IPS-18a (cell line): ENCODE data around the gene EHMT1.
"Not testable (repeated sequence)": the region's sequence is repeated elsewhere in the genome, so short reads cannot be mapped to it uniquely, and the experiment has no call there.

ENCODE experiments used
- H3K27ac ChIP-seq: one replicate; pipeline ENCODE4 v1.5.1; 2013; ENCODE audit warnings: low read length
- H3K27me3 ChIP-seq: one replicate; pipeline ENCODE4 v1.6.1; 2013; ENCODE audit warnings: mild to moderate bottlenecking, low read length; ENCODE audit not compliant: control insufficient read depth, insufficient read depth
- H3K36me3 ChIP-seq: one replicate; pipeline ENCODE4 v1.6.1; 2013; ENCODE audit warnings: low read depth, low read length; ENCODE audit not compliant: control insufficient read depth
- H3K4me1 ChIP-seq: one replicate; pipeline ENCODE4 v1.6.1; 2013; ENCODE audit warnings: low read depth, low read length; ENCODE audit not compliant: control insufficient read depth
- H3K4me3 ChIP-seq: one replicate; pipeline ENCODE4 v1.5.1; 2013; ENCODE audit warnings: low read length
- H3K9ac ChIP-seq: one replicate; pipeline ENCODE4 v1.6.1; 2013; ENCODE audit warnings: mild to moderate bottlenecking, low read length, moderate library complexity
- H3K9me3 ChIP-seq: one replicate; pipeline ENCODE4 v1.6.1; 2013; ENCODE audit warnings: low read depth, low read length; ENCODE audit not compliant: control insufficient read depth

The EHMT1 gene

GRCh38 chr9:137731947-137732813 is 113.4 kb downstream of the EHMT1 start:
- H3K4me3 ChIP-seq: no peak overlapping the region
- H3K27ac ChIP-seq: no peak overlapping the region
- peaks cover 3% of the 10 kb centered on the region for H3K4me1 ChIP-seq
- H3K27me3 ChIP-seq: no peaks in the 10 kb centered on the region
- H3K36me3 ChIP-seq: peaks cover 36% of the 10 kb centered on the region
- H3K9me3 ChIP-seq: no peaks in the 10 kb centered on the region
- no peak overlapping the region for H3K9ac ChIP-seq

GRCh38 chr9:137733429-137733828 is 114.6 kb downstream of the EHMT1 start:
- Histone ChIP-seq H3K9me3 (no peaks in the 10 kb centered on the region), H3K27ac (no peak overlapping the region), H3K27me3 (no peaks in the 10 kb centered on the region), H3K4me1 (peaks cover 3% of the 10 kb centered on the region), H3K36me3 (peaks cover 38% of the 10 kb centered on the region), H3K9ac (no peak overlapping the region), H3K4me3 (no peak overlapping the region)

DNA sequence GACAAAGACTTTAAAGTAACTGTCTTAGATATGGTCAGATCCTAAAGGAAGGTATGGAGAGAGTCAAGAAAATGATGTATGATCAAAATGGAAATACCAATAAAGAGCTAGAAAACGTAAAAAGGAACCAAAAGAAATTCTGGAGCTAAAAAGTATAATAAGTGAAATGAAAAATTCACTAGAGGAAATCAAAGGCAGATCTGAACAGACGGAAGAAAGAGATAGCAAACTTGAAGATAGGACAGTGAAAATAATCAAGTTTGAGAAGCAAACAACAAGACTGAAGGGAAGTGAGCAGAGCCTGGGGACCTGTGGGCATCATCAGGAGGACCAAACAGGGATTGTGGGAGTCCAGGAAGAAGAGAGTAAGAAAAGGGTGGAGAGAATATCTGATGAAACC is 115.4 kb downstream of the EHMT1 start:
- H3K27ac ChIP-seq: no peak overlapping the region
- H3K9me3 ChIP-seq: no peaks in the 10 kb centered on the region

DNA sequence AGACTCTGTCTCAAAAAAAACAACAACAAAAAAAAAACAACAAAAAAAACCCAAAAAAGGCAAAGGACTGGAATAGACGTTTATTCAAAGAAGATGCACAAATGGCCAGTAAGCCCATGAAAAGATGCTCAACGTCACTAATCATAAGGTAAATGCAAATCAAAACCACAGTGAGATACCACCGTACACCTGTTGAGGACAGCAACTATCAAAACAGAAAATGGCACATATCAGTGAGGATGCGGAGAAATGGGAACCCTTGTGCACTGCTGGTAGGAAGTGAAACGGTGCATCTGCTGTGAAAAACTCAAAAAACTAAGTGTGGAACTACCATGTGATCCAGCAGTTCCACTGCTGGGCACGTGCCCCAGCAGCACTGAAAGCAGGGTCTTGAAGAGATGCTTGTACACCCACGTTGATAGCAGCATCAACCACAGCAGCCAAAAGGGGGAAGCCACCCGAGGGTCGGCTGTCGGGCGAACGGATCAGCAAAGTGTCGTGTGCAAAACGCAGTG is 119.4 kb downstream of the EHMT1 start:
- not testable (repeated sequence) for H3K4me3 ChIP-seq, H3K27ac ChIP-seq, H3K9me3 ChIP-seq, H3K27me3 ChIP-seq, H3K4me1 ChIP-seq, H3K9ac ChIP-seq
- peaks cover 24% of the 10 kb centered on the region for H3K36me3 ChIP-seq

More for the DNA sequence above, 115.4 kb downstream of the EHMT1 start:
- peaks cover 3% of the 10 kb centered on the region for H3K4me1 ChIP-seq
- no peak overlapping the region for H3K4me3 ChIP-seq
- H3K36me3 ChIP-seq: peaks cover 33% of the 10 kb centered on the region
- H3K27me3 ChIP-seq: no peaks in the 10 kb centered on the region
- H3K9ac ChIP-seq: no peak overlapping the region

GRCh38 chr9:137738703-137739102 is 119.9 kb downstream of the EHMT1 start:
- peaks cover 29% of the 10 kb centered on the region for H3K36me3 ChIP-seq
- no peak overlapping the region for H3K4me3 ChIP-seq
- H3K4me1 ChIP-seq: no peaks in the 10 kb centered on the region
- H3K9me3 ChIP-seq: no peaks in the 10 kb centered on the region
- no peak overlapping the region for H3K27ac ChIP-seq
- no peaks in the 10 kb centered on the region for H3K27me3 ChIP-seq
- H3K9ac ChIP-seq: no peak overlapping the region

GRCh38 chr9:137739371-137740309 is 120.8 kb downstream of the EHMT1 start:
- H3K36me3 ChIP-seq: peaks cover 38% of the 10 kb centered on the region
- H3K9me3 ChIP-seq: no peaks in the 10 kb centered on the region
- H3K27me3 ChIP-seq: no peaks in the 10 kb centered on the region
- H3K9ac ChIP-seq: no peak overlapping the region
- H3K27ac ChIP-seq: no peak overlapping the region
- H3K4me1 ChIP-seq: no peaks in the 10 kb centered on the region
- no peak overlapping the region for H3K4me3 ChIP-seq

DNA sequence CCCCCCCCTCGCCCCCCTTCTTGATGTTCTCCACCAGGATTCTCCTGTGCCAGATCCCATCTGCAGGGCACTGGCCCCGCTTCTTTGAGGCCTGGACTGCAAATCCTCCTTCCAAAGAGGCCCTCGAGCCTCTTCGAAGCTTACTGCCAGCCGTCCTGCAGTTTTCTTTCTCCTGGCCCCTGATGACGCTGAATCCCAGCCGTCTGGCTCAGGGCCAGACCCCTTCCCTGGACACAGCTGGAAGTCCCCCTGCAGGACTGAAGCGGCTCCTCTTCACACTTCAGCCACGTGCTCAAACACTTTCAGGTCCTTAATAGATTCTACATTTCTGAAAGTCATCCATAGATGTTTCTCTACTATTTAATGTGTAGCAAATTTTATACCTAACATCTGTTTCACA is 121.5 kb downstream of the EHMT1 start:
- Histone ChIP-seq H3K9ac (no peak overlapping the region), H3K4me1 (peaks cover 3% of the 10 kb centered on the region), H3K9me3 (no peaks in the 10 kb centered on the region), H3K27ac (no peak overlapping the region), H3K36me3 (peaks cover 41% of the 10 kb centered on the region), H3K27me3 (no peaks in the 10 kb centered on the region), H3K4me3 (no peak overlapping the region)

DNA sequence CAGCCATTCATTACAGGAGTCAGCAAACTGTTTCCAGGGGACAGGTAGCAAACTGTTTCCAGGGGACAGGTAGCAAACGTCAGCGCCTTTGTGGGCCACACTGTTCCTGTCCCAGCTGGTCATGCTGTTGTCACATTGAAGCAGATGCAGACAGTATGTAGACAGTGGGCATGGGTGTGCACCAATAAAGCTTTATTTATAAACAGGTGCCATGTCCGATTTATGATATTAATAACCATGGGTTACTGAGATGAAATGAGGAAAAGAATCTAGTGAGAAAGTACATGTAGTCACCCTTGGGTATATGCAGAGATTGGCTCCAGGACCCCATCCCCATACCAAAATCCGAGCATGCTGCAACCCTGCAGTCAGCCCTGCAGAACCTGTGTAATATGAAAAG is 122.5 kb downstream of the EHMT1 start:
- Histone ChIP-seq H3K9ac (no peak overlapping the region), H3K36me3 (peaks cover 35% of the 10 kb centered on the region), H3K27me3 (no peaks in the 10 kb centered on the region), H3K4me3 (no peak overlapping the region), H3K4me1 (peaks cover 3% of the 10 kb centered on the region), H3K9me3 (no peaks in the 10 kb centered on the region), H3K27ac (no peak overlapping the region)

DNA sequence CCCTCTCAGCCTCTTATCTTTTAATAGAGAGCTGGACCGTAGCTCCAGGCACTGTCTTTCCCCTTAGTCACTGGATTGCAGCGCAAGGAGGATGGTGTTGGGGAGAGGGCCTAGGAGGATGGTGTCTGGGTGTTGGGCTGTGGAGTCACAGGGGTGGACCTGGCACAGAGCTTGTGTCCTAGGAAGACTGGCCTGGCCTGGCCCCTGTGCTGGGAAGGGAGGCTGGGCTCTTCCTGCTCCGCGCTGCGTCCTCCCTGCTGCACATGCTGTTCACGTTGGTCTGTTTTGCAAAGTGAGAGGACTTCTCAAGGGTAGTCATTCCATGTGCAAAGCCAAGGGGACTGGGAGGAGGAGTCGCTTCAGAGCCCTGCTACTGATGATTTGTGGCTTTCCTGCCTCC is 123.9 kb downstream of the EHMT1 start:
- Histone ChIP-seq H3K9me3 (no peaks in the 10 kb centered on the region), H3K4me3 (no peak overlapping the region), H3K36me3 (peaks cover 35% of the 10 kb centered on the region), H3K27ac (no peak overlapping the region), H3K9ac (no peak overlapping the region), H3K27me3 (no peaks in the 10 kb centered on the region), H3K4me1 (peaks cover 3% of the 10 kb centered on the region)

GRCh38 chr9:137743695-137744094 is 124.9 kb downstream of the EHMT1 start:
- Histone ChIP-seq H3K4me3 (no peak overlapping the region), H3K27me3 (no peaks in the 10 kb centered on the region), H3K9me3 (no peaks in the 10 kb centered on the region), H3K27ac (no peak overlapping the region), H3K36me3 (peaks cover 38% of the 10 kb centered on the region), H3K4me1 (peaks cover 3% of the 10 kb centered on the region), H3K9ac (no peak overlapping the region)

- no peak overlapping the region for H3K9ac ChIP-seq
- H3K4me3 ChIP-seq: no peak overlapping the region
- no peaks in the 10 kb centered on the region for H3K27me3 ChIP-seq
- no peak overlapping the region for H3K27ac ChIP-seq
- no peaks in the 10 kb centered on the region for H3K9me3 ChIP-seq
- peaks cover 3% of the 10 kb centered on the region for H3K4me1 ChIP-seq
- peaks cover 38% of the 10 kb centered on the region for H3K36me3 ChIP-seq
Measured at GRCh38 chr9:137744632-137745183, 125.9 kb downstream of the EHMT1 start.
